Head of caudate nucleus (tissue), 42 donors: Measurements from ENCODE around the gene EBLN1.

Source experiments
- DNase-seq, 42 donors: peaks; one replicate each; pipeline versions ENCODE4 v3.0.0 to v3.0.0-alpha.2; 2020 to 2021; ENCODE audit warnings: mixed read lengths in 7 of 42
- intact Hi-C: fragments of 100-400 bp; cut with DNase I; formaldehyde crosslinking; loops from one replicate; pipeline ENCODE4 v1.15.0; 2022

EBLN1 gene

GRCh38 chr10:22159180-22159579 is 58.6 kb downstream of the EBLN1 start:
- intact Hi-C loops: no loop called here
- no peak for DNase-seq
